GM18508 (cell line): ENCODE data around the gene BRWD1.

Experiments
- ATAC-seq: cut with Tn5 transposase; IDR thresholded peaks from one replicate; pipeline ENCODE4 v1.9.1; 2021; ENCODE audit warnings: moderate number of reproducible peaks; ENCODE audit not compliant: insufficient read depth, unreplicated experiment

The BRWD1 gene

GRCh38 chr21:39330001-39330400 is 16.6 kb upstream of the BRWD1 start:
- no peak for ATAC-seq

- no peak for ATAC-seq
Measured at GRCh38 chr21:39327727-39328126, 14.3 kb upstream of the BRWD1 start.

DNA sequence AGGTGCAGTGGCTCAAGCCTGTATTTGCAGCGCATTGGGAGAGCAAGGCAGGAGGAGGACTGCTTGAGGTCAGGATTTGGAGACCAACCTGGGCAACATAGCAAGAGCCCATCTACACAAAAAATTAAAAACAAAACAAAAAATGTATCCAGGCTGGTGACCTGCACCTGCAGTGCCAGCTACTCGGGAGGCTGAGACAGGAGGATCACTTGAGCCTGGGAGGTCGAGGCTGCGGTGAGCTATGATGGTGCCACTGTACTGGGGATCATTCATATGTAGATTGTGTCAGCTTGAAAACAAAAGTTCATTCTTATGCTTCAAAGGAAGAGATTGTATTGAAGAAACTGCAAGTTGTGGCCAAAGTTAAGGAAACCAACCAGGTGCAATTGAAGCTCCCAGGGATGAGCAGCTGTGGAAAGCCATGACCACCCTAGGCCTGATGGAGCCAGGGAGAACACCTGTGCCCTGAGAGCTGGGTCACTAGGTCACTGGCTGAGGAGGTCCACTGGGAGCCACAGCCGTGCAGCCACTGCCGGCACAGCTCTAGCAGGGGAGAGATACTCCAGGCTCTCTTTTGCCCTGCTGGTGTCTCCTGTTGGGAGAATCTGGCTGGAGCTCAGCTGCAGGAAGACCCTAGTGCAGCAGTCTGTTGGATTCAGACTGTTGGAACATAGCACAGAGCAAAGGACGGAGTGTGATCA is 13.3 kb upstream of the BRWD1 start:
- no peak for ATAC-seq

- ATAC-seq: no peak
Measured at GRCh38 chr21:39325458-39325857, 12.0 kb upstream of the BRWD1 start.

DNA sequence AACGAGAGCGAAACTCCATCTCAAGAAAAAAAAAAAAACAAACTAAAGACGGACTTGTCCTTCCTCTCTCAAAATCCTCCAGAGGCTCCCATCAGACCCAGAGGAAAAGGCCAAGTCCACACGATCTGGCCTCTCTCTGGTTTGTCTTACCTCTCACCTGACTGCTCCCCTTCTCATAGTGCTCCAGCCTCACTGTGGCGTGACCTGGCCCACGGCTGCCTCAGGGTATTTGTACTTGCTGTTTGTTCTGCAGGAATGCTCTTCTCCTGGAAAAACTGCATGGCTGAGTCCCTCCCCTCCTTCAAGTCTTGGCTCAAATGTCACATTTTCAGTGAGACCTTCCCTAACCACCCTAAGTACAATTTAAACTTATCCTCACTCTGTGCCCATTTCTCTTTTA is 8.0 kb upstream of the BRWD1 start:
- no peak for ATAC-seq

- no peak for ATAC-seq
Measured at GRCh38 chr21:39319814-39320332, 6.4 kb upstream of the BRWD1 start.

GRCh38 chr21:39319251-39319756 is 5.9 kb upstream of the BRWD1 start:
- no peak for ATAC-seq

- no peak for ATAC-seq
Measured at GRCh38 chr21:39318091-39318959, 4.9 kb upstream of the BRWD1 start.

DNA sequence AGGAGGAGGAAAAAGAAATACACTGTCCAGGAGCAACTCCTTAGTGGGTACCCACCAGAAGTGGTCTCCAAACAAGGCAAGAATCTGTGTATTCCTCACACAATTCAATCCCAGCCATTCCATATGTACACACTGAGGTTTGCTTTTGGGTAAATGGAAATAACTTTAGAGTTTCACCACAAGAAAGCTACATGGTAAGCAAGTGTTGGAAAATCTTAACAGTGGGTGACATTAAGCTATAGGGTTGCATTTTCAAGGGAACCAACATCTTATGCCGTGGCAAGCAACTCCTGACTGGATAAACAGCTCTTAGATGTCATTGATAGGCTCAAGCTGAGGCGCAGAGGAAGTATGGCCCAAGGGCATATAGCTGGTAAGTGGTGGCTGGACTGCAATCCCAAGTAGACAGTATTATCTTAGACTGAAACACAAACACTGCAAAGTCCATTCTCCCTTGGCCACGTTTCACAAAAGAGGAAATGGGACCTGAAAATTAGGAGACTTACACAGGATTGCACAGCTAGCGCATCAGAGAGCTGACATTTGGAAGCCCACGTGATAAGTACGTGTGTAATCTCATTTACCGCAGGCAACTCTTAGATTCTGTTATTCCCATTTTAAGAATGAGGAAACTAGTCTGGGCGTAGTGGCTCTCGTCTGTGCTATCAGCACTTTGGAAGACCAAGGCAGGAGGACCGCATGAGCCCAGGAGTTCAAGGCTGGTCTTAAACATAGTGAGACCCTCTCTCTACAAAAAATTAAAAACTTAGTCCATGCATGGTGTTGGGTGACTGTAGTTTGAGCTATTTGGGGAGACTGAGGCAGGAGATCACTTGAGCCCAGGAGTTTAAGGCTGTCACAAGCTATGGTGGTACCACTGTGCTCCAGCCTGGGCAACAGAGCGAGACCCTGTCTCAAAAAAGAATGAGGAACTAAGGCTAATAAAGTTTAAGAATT is 4.0 kb upstream of the BRWD1 start:
- no peak for ATAC-seq

GRCh38 chr21:39316729-39317128 is 3.3 kb upstream of the BRWD1 start:
- ATAC-seq: no peak

DNA sequence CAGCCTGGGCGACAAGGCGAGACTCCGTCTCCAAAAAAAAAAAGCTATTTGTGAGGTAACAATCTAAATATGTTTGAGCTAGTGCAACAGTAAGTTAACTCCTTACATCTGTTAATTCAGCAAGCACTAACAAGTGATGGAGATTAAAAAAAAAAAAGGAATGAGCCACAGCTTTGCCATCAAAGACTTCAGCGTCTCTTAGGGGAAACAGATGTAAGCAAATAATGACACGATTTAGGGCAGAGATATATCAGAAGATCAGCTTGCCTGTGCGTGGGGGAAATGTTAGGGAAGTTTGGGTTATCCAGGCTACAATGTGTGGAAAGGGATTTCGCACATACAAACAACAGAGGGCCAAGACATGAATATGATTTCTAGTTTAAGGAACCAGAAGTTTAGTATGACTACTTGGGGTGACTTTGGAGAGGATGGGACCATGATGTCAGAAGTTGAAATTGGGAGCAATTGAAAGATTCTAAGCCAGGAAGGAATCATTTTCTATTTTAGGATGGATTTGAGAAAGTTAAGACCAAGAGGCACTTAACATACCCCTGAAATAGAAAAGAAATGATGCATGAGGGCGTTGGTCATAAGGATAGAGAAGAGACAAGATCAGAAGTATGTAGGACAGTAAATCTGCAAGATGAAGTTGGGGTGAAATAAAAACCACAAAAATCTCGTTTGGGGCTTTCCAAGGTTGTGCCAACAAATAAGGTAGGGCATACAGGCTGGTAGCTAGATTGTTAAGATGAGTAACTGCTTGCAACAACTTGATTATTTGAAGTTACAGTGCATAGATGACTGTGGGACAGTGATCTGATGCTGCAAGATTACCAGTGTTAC is 2.4 kb upstream of the BRWD1 start:
- ATAC-seq: no peak

DNA sequence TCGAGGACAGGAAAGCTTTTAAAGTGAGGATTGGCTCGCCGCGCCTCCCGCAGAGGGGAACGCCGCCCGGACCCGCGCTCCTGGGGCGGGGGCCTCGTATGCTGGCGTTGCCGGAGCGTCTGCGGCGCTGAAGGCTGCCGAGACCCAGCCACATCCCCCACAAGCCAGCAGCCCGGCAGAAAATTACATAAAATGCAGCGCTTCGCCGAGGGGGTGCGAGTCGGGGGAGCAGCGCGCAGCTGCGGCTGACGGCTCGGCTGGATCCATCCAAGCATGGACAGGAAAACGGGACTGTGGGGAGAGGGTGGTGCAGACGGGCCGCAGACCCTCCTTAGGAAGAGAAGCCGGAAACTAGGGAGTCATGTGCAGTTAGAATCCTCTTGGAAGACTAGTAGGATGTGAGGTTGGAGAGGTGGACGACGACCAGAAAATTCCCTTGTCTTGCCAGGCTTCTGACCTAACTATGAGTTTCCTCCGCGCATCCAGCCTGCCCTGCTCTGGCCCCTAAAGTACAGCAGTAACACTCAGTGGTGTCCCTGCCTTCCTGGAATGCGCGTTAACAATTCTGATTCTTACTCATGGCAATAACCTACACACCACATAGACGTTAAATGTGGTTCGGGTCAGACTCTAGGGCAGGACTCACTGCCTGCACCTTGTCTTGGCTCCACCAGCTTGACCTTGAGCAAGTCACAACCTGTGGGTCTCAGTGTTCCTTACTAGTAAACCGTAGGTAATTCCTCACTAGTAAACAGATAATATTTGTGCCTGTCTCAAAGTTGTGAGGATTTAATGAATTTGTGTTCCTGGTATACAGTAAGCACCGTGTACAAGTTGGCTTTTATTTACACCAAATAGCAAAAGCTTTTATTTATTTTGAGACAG is 953 bp upstream of the BRWD1 start:
- ATAC-seq: no peak

- ATAC-seq: no peak
Measured at GRCh38 chr21:39313042-39313570, 326 bp downstream of the BRWD1 start.

DNA sequence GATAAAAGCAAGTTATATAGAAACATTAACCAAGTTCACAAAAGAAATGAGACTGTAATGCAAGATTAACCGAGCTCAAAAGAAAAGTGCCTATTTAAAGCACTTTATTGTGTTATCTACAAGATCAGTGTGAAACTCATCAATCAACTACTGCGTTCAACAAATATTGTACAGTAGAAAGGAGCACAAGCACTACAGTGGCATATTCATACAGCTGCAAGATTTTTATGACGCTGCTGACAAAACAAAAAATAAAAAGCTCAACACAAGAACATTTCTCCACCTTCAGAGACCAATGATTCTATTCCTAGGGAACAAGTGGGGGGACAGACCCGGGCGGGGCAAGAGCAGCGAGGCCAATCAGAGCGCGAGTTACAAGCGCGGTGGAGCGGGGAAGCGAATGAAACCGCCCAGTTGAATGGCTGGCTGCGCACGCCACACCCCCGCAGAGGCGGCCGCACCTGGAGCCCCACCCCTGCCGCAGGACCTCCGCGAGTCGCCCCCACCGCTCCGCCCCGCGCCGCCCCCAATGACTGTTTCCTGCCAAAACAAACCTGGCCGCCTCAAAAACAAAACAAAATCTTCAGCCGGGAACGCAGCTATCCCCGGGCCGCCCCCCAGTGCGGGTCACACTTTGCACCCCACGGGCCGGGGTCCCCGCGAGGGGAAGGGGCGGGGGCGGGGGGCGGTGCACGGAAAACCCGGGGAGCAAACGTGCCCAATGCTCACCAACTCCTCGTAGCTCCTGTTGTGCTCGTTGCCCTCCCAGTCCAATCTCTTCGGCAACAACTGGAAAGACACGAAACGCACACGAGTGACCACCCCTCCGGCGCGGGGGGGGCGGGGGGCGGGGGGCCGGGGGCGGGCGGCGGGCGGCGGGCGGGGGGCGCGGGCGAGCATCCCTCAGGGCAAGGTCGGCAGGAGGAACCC is 1.1 kb downstream of the BRWD1 start:
- peak; percentile 69 for ATAC-seq

GRCh38 chr21:39311164-39311563 is 2.3 kb downstream of the BRWD1 start:
- ATAC-seq: no peak

GRCh38 chr21:39307466-39307865 is 6.0 kb downstream of the BRWD1 start:
- ATAC-seq: no peak

DNA sequence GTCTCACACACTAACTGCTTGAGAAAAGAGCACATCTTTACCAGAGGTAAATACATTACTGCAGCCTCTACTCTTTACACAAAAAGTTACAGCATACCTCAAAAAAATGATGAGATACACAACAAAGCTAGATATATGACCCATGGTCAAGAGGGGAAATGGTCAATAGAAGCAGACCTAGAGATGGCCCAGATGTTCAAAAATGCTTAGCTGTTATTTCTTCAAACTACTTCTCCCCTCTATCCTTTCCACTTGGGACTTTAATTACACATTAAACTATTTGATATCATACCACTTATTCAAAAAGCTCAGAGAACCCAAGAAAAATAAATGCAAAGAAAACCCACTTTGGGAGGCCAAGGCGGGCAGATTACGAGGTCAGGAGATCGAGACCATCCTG is 12.8 kb downstream of the BRWD1 start:
- ATAC-seq: no peak
